ENCODE measurements around the gene WNK3.

DNA sequence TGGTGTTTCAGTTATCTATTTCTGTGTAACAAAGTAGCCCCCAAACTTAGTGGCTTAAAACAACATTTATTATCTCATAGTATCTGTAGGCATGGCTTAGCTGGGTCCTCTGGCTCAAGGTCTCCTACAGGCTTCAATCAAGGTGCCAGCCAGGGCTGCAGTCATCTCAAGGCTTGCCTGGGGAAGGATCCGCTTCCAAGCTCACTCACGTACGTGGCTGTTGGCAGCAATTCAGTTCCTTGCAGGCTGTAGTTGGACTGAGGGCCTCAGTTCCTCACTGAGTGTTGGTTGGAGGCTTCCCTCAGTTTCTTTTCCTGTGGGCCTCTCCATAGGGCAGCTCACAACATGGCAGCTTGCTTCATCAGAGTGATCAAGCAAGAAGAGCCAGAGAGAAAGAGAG is 184.1 kb downstream of the WNK3 start:
- TF ChIP-seq POLR2AphosphoS2 (conservative IDR thresholded peaks at IDR 0.05; ENCODE audit: low read length) (no peak), CHD2 (IDR thresholded peaks at IDR 0.05; ENCODE audit: low read length, partially characterized antibody) (no peak), KDM5A (IDR thresholded peaks at IDR 0.05) (no peak), NFE2L2 (conservative IDR thresholded peaks at IDR 0.05; ENCODE audit: low read length) (no peak), RAD21 (conservative IDR thresholded peaks at IDR 0.05 in 1 of 2, IDR thresholded peaks at IDR 0.05 in 1 of 2) (no peak), POLR2A (IDR thresholded peaks at IDR 0.05; ENCODE audit: low read length) (no peak), FOXS1 (CRISPR knock-in tag; IDR thresholded peaks at IDR 0.05) (no peak), RCOR1 (IDR thresholded peaks at IDR 0.05; ENCODE audit: low read depth, low read length) (no peak), MYC (IDR thresholded peaks at IDR 0.05; ENCODE audit: borderline replicate concordance, low read length) (no peak)
- TF ChIP-seq, protein P1, sequence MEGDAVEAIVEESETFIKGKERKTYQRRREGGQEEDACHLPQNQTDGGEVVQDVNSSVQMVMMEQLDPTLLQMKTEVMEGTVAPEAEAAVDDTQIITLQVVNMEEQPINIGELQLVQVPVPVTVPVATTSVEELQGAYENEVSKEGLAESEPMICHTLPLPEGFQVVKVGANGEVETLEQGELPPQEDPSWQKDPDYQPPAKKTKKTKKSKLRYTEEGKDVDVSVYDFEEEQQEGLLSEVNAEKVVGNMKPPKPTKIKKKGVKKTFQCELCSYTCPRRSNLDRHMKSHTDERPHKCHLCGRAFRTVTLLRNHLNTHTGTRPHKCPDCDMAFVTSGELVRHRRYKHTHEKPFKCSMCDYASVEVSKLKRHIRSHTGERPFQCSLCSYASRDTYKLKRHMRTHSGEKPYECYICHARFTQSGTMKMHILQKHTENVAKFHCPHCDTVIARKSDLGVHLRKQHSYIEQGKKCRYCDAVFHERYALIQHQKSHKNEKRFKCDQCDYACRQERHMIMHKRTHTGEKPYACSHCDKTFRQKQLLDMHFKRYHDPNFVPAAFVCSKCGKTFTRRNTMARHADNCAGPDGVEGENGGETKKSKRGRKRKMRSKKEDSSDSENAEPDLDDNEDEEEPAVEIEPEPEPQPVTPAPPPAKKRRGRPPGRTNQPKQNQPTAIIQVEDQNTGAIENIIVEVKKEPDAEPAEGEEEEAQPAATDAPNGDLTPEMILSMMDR (IDR thresholded peaks at IDR 0.05), result no peak
- TF ChIP-seq, protein P2, sequence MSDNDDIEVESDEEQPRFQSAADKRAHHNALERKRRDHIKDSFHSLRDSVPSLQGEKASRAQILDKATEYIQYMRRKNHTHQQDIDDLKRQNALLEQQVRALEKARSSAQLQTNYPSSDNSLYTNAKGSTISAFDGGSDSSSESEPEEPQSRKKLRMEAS (IDR thresholded peaks at IDR 0.05), result no peak
- TF ChIP-seq, protein P3, sequence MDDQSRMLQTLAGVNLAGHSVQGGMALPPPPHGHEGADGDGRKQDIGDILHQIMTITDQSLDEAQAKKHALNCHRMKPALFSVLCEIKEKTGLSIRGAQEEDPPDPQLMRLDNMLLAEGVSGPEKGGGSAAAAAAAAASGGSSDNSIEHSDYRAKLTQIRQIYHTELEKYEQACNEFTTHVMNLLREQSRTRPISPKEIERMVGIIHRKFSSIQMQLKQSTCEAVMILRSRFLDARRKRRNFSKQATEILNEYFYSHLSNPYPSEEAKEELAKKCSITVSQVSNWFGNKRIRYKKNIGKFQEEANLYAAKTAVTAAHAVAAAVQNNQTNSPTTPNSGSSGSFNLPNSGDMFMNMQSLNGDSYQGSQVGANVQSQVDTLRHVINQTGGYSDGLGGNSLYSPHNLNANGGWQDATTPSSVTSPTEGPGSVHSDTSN (IDR thresholded peaks at IDR 0.05), result no peak

Data from A549 (cell line).